H1 (cell line): ENCODE measurements around the gene KRT72. TPM values are rescaled to one million over a fixed set of nuclear protein-coding genes. Genes with fewer than 3 reads are reported as not detected.

Source experiments
- GABPA ChIP-seq: IDR thresholded peaks from 2 replicates; pipeline ENCODE4 v1.6.1; 2011; ENCODE audit warnings: mild to moderate bottlenecking, low read length, moderate library complexity, borderline replicate concordance; ENCODE audit not compliant: insufficient read depth
- MAFK ChIP-seq: IDR thresholded peaks from 2 replicates; pipeline ENCODE4 v1.6.1; 2012; ENCODE audit warnings: low read depth, mild to moderate bottlenecking, improper control_type of control experiment, low read length
- polyA plus RNA-seq, 7 experiments: library from polyadenylated mRNA; depleted of rRNA in 3 of 7; stranded (reverse) in 5 of 7; unstranded in 2 of 7; fragments of >200 nt in 5 of 7; fragments of 200-250 nt in 2 of 7; gene quantifications; 1 replicate in 5 of 7; 2 replicates in 1 of 7; 4 replicates in 1 of 7; pipeline versions ENCODE4 v1.2.1 to v1.2.3, GENCODE V29; 2011 to 2013; ENCODE audit warnings: missing spikeins in 2 of 7, mixed read lengths in 2 of 7
- total RNA-seq: library from RNA; stranded (reverse); fragmentation: NEBNext Ultra II Directional; extraction: Animal tissue kit (Norgen Biotek cat#: 25700); gene quantifications from 2 replicates; pipeline ENCODE4 v1.2.1, GENCODE V29; 2021

Gene KRT72
- total and polyA plus RNA-seq, 2 of the 8 experiments (the other 6 are each of a cell fraction or from before 2014, with no cell fraction given) = not detected

- TF ChIP-seq MAFK (no peak), GABPA (no peak)
These were observed 25.3 kb downstream of the KRT72 start (continued) for GRCh38 chr12:52575948-52576347.
